ENCODE results near the gene KATNAL1. TPM values are rescaled to one million over a fixed set of nuclear protein-coding genes. Genes with fewer than 3 reads are reported as not detected.

The KATNAL1 gene
- total RNA-seq, 1 donor from 2014 or later = 42.0 TPM

DNA sequence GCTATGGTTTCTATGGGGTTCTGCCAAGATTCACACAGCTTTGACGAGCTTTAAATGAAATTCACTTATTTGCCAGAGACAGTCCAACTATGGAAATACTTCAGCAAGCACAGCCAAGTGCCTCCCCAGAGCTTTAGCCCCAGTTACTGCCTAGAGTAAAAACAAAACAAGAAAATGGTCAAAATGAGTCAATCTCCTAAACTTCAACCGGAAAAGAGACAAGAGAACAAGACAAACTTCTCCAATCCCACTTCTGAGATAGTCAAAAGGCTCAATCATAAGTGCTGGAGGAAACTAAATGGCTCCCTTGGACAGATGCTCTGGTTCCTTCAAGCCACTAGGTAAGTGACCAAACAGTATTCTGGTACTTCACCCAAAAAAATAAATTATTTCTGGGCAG lies 65.8 kb downstream of the KATNAL1 start:
- H3K4me2 ChIP-seq (ENCODE audit: low read length) = no peak overlapping the region
- DNase-seq (ENCODE audit: low read depth) = no peak
- H3K9me3 ChIP-seq (ENCODE audit: insufficient read depth, low read depth, low read length) = no peaks in the 10 kb centered on the region
- H3K36me3 ChIP-seq (ENCODE audit: insufficient read depth, low read length) = no peaks in the 10 kb centered on the region
- no peaks in the 10 kb centered on the region for H3K27me3 Mint-ChIP-seq (ENCODE audit: low read depth, unreplicated experiment)
- peaks cover 9% of the 10 kb centered on the region for H3K36me3 Mint-ChIP-seq (ENCODE audit: low read depth, unreplicated experiment)
- no peak overlapping the region for H3K4me3 ChIP-seq (ENCODE audit: insufficient read depth, low read depth, low read length)
- H3K4me3 Mint-ChIP-seq (ENCODE audit: unreplicated experiment) = no peak overlapping the region
- H3K4me1 Mint-ChIP-seq (ENCODE audit: low read depth, unreplicated experiment) = no peaks in the 10 kb centered on the region
- H3K27ac Mint-ChIP-seq (ENCODE audit: unreplicated experiment) = no peak overlapping the region
- H3K27me3 ChIP-seq (ENCODE audit: insufficient read depth, low read length) = no peaks in the 10 kb centered on the region
- TF ChIP-seq, protein P1, sequence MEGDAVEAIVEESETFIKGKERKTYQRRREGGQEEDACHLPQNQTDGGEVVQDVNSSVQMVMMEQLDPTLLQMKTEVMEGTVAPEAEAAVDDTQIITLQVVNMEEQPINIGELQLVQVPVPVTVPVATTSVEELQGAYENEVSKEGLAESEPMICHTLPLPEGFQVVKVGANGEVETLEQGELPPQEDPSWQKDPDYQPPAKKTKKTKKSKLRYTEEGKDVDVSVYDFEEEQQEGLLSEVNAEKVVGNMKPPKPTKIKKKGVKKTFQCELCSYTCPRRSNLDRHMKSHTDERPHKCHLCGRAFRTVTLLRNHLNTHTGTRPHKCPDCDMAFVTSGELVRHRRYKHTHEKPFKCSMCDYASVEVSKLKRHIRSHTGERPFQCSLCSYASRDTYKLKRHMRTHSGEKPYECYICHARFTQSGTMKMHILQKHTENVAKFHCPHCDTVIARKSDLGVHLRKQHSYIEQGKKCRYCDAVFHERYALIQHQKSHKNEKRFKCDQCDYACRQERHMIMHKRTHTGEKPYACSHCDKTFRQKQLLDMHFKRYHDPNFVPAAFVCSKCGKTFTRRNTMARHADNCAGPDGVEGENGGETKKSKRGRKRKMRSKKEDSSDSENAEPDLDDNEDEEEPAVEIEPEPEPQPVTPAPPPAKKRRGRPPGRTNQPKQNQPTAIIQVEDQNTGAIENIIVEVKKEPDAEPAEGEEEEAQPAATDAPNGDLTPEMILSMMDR (IDR thresholded peaks at IDR 0.05; ENCODE audit: insufficient read depth, low read depth, low read length) = no peak
- no peak for TF ChIP-seq EZH2 (IDR thresholded peaks at IDR 0.05; ENCODE audit: insufficient read depth, low read length)
- no peak overlapping the region for H3K9ac ChIP-seq (ENCODE audit: low read length)
- H3K27ac ChIP-seq (ENCODE audit: low read depth, low read length) = no peak overlapping the region
- H3K9me3 Mint-ChIP-seq (ENCODE audit: unreplicated experiment) = peaks cover 2% of the 10 kb centered on the region
- H4K20me1 ChIP-seq (ENCODE audit: insufficient read depth, low read length) = peaks cover 4% of the 10 kb centered on the region
- H3K79me2 ChIP-seq (ENCODE audit: insufficient read depth, low read length) = no peaks in the 10 kb centered on the region
- H3K4me1 ChIP-seq (ENCODE audit: insufficient read depth, low read length) = no peaks in the 10 kb centered on the region
- no peak overlapping the region for H2AFZ ChIP-seq (ENCODE audit: low read depth, low read length)
- no peak for FAIRE-seq

DNA sequence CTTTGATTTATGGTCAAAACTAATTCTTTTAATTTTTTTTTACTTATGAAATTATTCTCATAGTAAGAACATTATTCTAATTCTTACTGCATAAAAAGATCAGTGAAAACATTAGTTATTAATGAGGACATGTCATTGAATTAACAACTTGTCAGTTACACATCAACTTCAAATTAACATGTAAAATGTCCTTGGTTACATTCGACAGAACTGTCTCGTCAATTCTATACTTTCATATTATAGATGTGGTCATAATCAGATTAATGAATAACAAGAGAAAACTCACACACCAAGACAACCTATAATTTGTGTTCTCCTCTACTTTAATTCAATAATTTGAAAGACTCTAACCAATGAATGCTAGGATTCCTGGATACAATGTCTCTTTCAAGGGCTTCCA lies 66.7 kb downstream of the KATNAL1 start:
- Histone ChIP-seq H3K9ac (ENCODE audit: low read length) (no peak overlapping the region), H3K27me3 (ENCODE audit: insufficient read depth, low read length) (no peaks in the 10 kb centered on the region), H3K4me2 (ENCODE audit: low read length) (no peak overlapping the region), H3K36me3 (ENCODE audit: insufficient read depth, low read length) (no peaks in the 10 kb centered on the region), H3K27ac (ENCODE audit: low read depth, low read length) (no peak overlapping the region), H2AFZ (ENCODE audit: low read depth, low read length) (no peak overlapping the region), H3K9me3 (ENCODE audit: insufficient read depth, low read depth, low read length) (no peaks in the 10 kb centered on the region), H3K4me1 (ENCODE audit: insufficient read depth, low read length) (no peaks in the 10 kb centered on the region), H3K4me3 (ENCODE audit: insufficient read depth, low read depth, low read length) (no peak overlapping the region), H3K79me2 (ENCODE audit: insufficient read depth, low read length) (no peaks in the 10 kb centered on the region), H4K20me1 (ENCODE audit: insufficient read depth, low read length) (peaks cover 4% of the 10 kb centered on the region)
- H3K4me3 Mint-ChIP-seq (ENCODE audit: unreplicated experiment) = no peak overlapping the region
- DNase-seq (ENCODE audit: low read depth) (no peak), FAIRE-seq (no peak)
- no peaks in the 10 kb centered on the region for H3K27me3 Mint-ChIP-seq (ENCODE audit: low read depth, unreplicated experiment)
- peaks cover 7% of the 10 kb centered on the region for H3K36me3 Mint-ChIP-seq (ENCODE audit: low read depth, unreplicated experiment)
- no peaks in the 10 kb centered on the region for H3K4me1 Mint-ChIP-seq (ENCODE audit: low read depth, unreplicated experiment)
- no peak overlapping the region for H3K27ac Mint-ChIP-seq (ENCODE audit: unreplicated experiment)
- TF ChIP-seq EZH2 (IDR thresholded peaks at IDR 0.05; ENCODE audit: insufficient read depth, low read length) = no peak
- TF ChIP-seq, protein P1 (IDR thresholded peaks at IDR 0.05; ENCODE audit: insufficient read depth, low read depth, low read length) = no peak
- H3K9me3 Mint-ChIP-seq (ENCODE audit: unreplicated experiment) = no peaks in the 10 kb centered on the region

DNA sequence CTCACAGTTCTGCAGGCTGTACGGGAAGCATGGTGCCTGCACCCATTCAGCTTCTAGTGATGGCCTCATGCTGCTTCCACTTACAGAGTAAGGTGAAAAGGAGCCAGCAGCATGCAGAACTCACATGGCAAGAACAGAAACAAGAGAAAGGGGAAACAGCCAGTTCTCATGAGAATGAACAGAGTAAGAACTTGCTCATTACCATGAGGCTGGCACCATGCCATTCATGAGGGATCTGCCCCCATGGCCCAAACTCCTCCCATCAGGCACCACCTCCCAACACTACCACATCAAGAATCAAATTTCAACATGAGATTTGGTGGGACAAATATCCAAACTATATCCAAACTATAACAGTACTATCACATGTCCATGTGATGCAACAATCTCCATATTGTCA lies 72.1 kb downstream of the KATNAL1 start:
- Histone ChIP-seq H2AFZ (ENCODE audit: low read depth, low read length) (no peak overlapping the region), H3K27me3 (ENCODE audit: insufficient read depth, low read length) (no peaks in the 10 kb centered on the region), H3K4me2 (ENCODE audit: low read length) (no peak overlapping the region), H3K27ac (ENCODE audit: low read depth, low read length) (peak overlapping the region; percentile 21), H3K9me3 (ENCODE audit: insufficient read depth, low read depth, low read length) (no peaks in the 10 kb centered on the region), H3K4me1 (ENCODE audit: insufficient read depth, low read length) (peaks cover 7% of the 10 kb centered on the region), H3K9ac (ENCODE audit: low read length) (no peak overlapping the region), H3K79me2 (ENCODE audit: insufficient read depth, low read length) (no peaks in the 10 kb centered on the region), H4K20me1 (ENCODE audit: insufficient read depth, low read length) (no peaks in the 10 kb centered on the region), H3K36me3 (ENCODE audit: insufficient read depth, low read length) (peaks cover 1% of the 10 kb centered on the region), H3K4me3 (ENCODE audit: insufficient read depth, low read depth, low read length) (no peak overlapping the region)
- H3K27me3 Mint-ChIP-seq (ENCODE audit: low read depth, unreplicated experiment) = no peaks in the 10 kb centered on the region
- peaks cover 13% of the 10 kb centered on the region for H3K36me3 Mint-ChIP-seq (ENCODE audit: low read depth, unreplicated experiment)
- FAIRE-seq = no peak
- H3K4me1 Mint-ChIP-seq (ENCODE audit: low read depth, unreplicated experiment) = no peaks in the 10 kb centered on the region
- no peak overlapping the region for H3K4me3 Mint-ChIP-seq (ENCODE audit: unreplicated experiment)
- no peak overlapping the region for H3K27ac Mint-ChIP-seq (ENCODE audit: unreplicated experiment)
- TF ChIP-seq, protein P1 (IDR thresholded peaks at IDR 0.05; ENCODE audit: insufficient read depth, low read depth, low read length) = no peak
- TF ChIP-seq EZH2 (IDR thresholded peaks at IDR 0.05; ENCODE audit: insufficient read depth, low read length) = no peak
- DNase-seq (ENCODE audit: low read depth) = no peak
- H3K9me3 Mint-ChIP-seq (ENCODE audit: unreplicated experiment) = no peaks in the 10 kb centered on the region
